ENCODE data around the gene FRG2. TPM values are rescaled to one million over a fixed set of nuclear protein-coding genes. Genes with fewer than 3 reads are reported as not detected.
"Not testable (repeated sequence)": the region's sequence is repeated elsewhere in the genome, so short reads cannot be mapped to it uniquely, and the experiment has no call there.

Gene FRG2
- total RNA-seq: not detected in 2 replicates
- polyA plus RNA-seq: not detected in 2 replicates
- not detected in 2 replicates for polyA plus RNA-seq (2011; cell fraction: cytosol; rRNA removed)
- polyA plus RNA-seq (2011; cell fraction: nucleus; rRNA removed): not detected in 2 replicates
- polyA plus RNA-seq (2012): not detected in 2 replicates
- polyA minus RNA-seq: not detected in 2 replicates
- polyA minus RNA-seq (2011; cell fraction: cytosol; rRNA and poly(A)+ RNA removed): not detected
- polyA minus RNA-seq (2011; cell fraction: nucleus; rRNA and poly(A)+ RNA removed): not detected in 2 replicates
- not detected for Bru-seq, nascent RNA
- not detected for BruChase-seq, experiment 1, labeled RNA remaining after a 6-hour chase
- BruChase-seq, experiment 2, labeled RNA remaining after a 2-hour chase: not detected
- long read RNA-seq: 0 reads

DNA sequence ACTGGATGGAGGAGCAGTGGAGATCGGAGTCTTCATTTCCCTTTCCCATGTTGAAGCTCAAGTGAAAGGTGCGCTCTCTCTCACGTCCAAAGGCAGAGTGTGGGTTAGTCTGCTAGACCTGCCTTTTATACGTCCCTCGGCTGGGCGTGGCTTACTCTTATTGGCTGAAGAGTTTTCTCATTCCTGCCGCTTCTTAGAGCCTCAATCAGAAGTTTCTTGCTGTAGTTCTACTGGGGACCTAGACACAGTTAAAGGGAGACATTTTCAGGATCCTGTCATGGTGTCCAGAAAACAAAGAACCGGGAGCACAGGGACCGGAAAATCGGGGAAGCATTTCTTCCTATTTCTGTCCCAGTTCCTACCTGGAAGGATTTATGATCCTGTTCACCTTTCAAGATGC, at the start of gene FRG2:
FRG2 (minus strand) TSS at position 101 of the 400 bp plus-strand sequence; CDS start at position 49, 52 bp downstream.
- H3K4me1 ChIP-seq (ENCODE audit: control insufficient read depth, extremely low read depth, insufficient read depth, low read length); FAIRE-seq; POLR2A ChIA-PET; H4K20me1 ChIP-seq (replicated peaks; ENCODE audit: control insufficient read depth, extremely low read depth, insufficient read depth, low read length); H3K4me3 ChIP-seq (replicated peaks in 1 of 3; ENCODE audit: insufficient read depth in 1 of 3, low read depth in 1 of 3, low read length in 3 of 3); H3K36me3 ChIP-seq (ENCODE audit: control insufficient read depth in 2 of 2, extremely low read depth in 1 of 2, insufficient read depth in 2 of 2, low read length in 2 of 2); H3K27me3 ChIP-seq (ENCODE audit: control insufficient read depth in 2 of 2, insufficient read depth in 2 of 2, low read length in 2 of 2); H3K79me2 ChIP-seq (ENCODE audit: control insufficient read depth, insufficient read depth, low read length); H3K9me3 ChIP-seq (replicated peaks; ENCODE audit: control insufficient read depth, insufficient read depth, low read length); H3K27ac ChIP-seq (ENCODE audit: insufficient read depth, low read depth, low read length); H3K9ac ChIP-seq (replicated peaks; ENCODE audit: extremely low read depth, insufficient read depth, low read length); CTCF ChIA-PET; dilution Hi-C loops (cut with MboI; ENCODE audit: extremely low pct_ligation_motif_present, low sequenced_read_pairs); H3K9me1 ChIP-seq (replicated peaks; ENCODE audit: control insufficient read depth, extremely low read depth, insufficient read depth, low read length); intact Hi-C loops (cut with micrococcal nuclease); DNase-seq (ENCODE audit: low read depth, low spot score); H2AFZ ChIP-seq (ENCODE audit: low read depth, low read length); H3K4me2 ChIP-seq (ENCODE audit: insufficient read depth, low read length); BruUV-seq (replicated peaks): not testable (repeated sequence)

DNA sequence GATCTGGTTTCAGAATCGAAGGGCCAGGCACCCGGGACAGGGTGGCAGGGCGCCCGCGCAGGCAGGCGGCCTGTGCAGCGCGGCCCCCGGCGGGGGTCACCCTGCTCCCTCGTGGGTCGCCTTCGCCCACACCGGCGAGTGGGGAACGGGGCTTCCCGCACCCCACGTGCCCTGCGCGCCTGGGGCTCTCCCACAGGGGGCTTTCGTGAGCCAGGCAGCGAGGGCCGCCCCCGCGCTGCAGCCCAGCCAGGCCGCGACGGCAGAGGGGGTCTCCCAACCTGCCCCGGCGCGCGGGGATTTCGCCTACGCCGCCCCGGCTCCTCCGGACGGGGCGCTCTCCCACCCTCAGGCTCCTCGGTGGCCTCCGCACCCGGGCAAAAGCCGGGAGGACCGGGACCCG, 41.3 kb upstream of the FRG2 start:
- FAIRE-seq; H2AFZ ChIP-seq (ENCODE audit: low read depth, low read length); H3K9ac ChIP-seq (replicated peaks; ENCODE audit: extremely low read depth, insufficient read depth, low read length); H3K9me3 ChIP-seq (replicated peaks; ENCODE audit: control insufficient read depth, insufficient read depth, low read length); H3K4me2 ChIP-seq (ENCODE audit: insufficient read depth, low read length); H3K36me3 ChIP-seq (ENCODE audit: control insufficient read depth in 2 of 2, extremely low read depth in 1 of 2, insufficient read depth in 2 of 2, low read length in 2 of 2); CTCF ChIA-PET; H3K27me3 ChIP-seq (ENCODE audit: control insufficient read depth in 2 of 2, insufficient read depth in 2 of 2, low read length in 2 of 2); H3K27ac ChIP-seq (ENCODE audit: insufficient read depth, low read depth, low read length); H3K4me1 ChIP-seq (ENCODE audit: control insufficient read depth, extremely low read depth, insufficient read depth, low read length); H4K20me1 ChIP-seq (replicated peaks; ENCODE audit: control insufficient read depth, extremely low read depth, insufficient read depth, low read length); intact Hi-C loops (cut with micrococcal nuclease); BruUV-seq (replicated peaks); H3K79me2 ChIP-seq (ENCODE audit: control insufficient read depth, insufficient read depth, low read length); POLR2A ChIA-PET; dilution Hi-C loops (cut with MboI; ENCODE audit: extremely low pct_ligation_motif_present, low sequenced_read_pairs); H3K4me3 ChIP-seq (replicated peaks in 1 of 3; ENCODE audit: insufficient read depth in 1 of 3, low read depth in 1 of 3, low read length in 3 of 3); H3K9me1 ChIP-seq (replicated peaks; ENCODE audit: control insufficient read depth, extremely low read depth, insufficient read depth, low read length): not testable (repeated sequence)
- peak; percentile 10 for DNase-seq (ENCODE audit: low read depth, low spot score)

DNA sequence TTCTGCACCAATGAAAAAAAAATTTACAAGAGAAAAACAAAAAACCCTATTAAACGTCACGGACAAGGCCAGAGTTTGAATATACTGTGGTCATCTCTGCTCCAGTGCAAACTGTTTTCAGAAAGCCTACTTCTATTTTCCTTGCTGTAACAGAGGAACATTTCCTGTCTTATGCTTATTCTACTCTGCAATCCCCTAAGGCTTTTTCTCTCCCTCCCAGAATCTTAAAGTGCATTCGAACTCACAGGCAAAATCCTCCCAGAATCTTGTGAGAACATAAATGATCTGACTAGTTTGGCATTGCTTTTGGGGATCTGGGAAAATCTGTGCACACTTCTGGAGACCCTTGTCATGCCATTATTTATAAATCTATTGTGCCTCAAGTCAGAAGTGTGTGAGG, 37.7 kb upstream of the FRG2 start:
- H3K9ac ChIP-seq (replicated peaks; ENCODE audit: extremely low read depth, insufficient read depth, low read length); H3K9me3 ChIP-seq (replicated peaks; ENCODE audit: control insufficient read depth, insufficient read depth, low read length); DNase-seq (ENCODE audit: low read depth, low spot score); BruUV-seq (replicated peaks); H2AFZ ChIP-seq (ENCODE audit: low read depth, low read length); H3K79me2 ChIP-seq (ENCODE audit: control insufficient read depth, insufficient read depth, low read length); H3K9me1 ChIP-seq (replicated peaks; ENCODE audit: control insufficient read depth, extremely low read depth, insufficient read depth, low read length); CTCF ChIA-PET; intact Hi-C loops (cut with micrococcal nuclease); H4K20me1 ChIP-seq (replicated peaks; ENCODE audit: control insufficient read depth, extremely low read depth, insufficient read depth, low read length); H3K36me3 ChIP-seq (ENCODE audit: control insufficient read depth in 2 of 2, extremely low read depth in 1 of 2, insufficient read depth in 2 of 2, low read length in 2 of 2); H3K4me1 ChIP-seq (ENCODE audit: control insufficient read depth, extremely low read depth, insufficient read depth, low read length); H3K4me2 ChIP-seq (ENCODE audit: insufficient read depth, low read length); H3K27ac ChIP-seq (ENCODE audit: insufficient read depth, low read depth, low read length); POLR2A ChIA-PET; dilution Hi-C loops (cut with MboI; ENCODE audit: extremely low pct_ligation_motif_present, low sequenced_read_pairs); H3K27me3 ChIP-seq (ENCODE audit: control insufficient read depth in 2 of 2, insufficient read depth in 2 of 2, low read length in 2 of 2); H3K4me3 ChIP-seq (replicated peaks in 1 of 3; ENCODE audit: insufficient read depth in 1 of 3, low read depth in 1 of 3, low read length in 3 of 3): not testable (repeated sequence)
- peak; percentile 59 for FAIRE-seq

DNA sequence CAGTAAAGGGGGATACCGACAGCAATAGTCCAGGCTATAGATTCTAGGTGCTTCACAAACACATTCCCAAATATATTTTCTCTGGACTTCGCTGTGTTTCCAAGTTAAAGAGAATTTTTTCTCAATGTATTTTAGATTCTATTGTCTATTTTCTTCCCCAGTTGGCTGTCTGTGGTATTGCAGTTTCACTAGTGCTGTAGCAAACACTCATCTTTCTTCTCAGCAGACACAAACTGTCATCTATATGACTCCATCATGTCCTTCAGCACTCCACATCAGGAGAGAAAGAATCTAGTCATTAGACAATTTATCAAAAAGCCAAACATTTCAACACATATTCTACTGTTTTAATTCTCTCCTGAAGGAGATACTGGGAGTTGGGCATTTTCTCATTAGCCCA, 37.3 kb upstream of the FRG2 start, which contains the start of gene DBET:
DBET (plus strand) TSS at position 161 of the 400 bp plus-strand sequence.
- H3K27me3 ChIP-seq (ENCODE audit: control insufficient read depth in 2 of 2, insufficient read depth in 2 of 2, low read length in 2 of 2); H3K9me3 ChIP-seq (replicated peaks; ENCODE audit: control insufficient read depth, insufficient read depth, low read length); H3K4me3 ChIP-seq (replicated peaks in 1 of 3; ENCODE audit: insufficient read depth in 1 of 3, low read depth in 1 of 3, low read length in 3 of 3); H4K20me1 ChIP-seq (replicated peaks; ENCODE audit: control insufficient read depth, extremely low read depth, insufficient read depth, low read length); POLR2A ChIA-PET; DNase-seq (ENCODE audit: low read depth, low spot score); H3K4me2 ChIP-seq (ENCODE audit: insufficient read depth, low read length); H2AFZ ChIP-seq (ENCODE audit: low read depth, low read length); BruUV-seq (replicated peaks); H3K27ac ChIP-seq (ENCODE audit: insufficient read depth, low read depth, low read length); H3K79me2 ChIP-seq (ENCODE audit: control insufficient read depth, insufficient read depth, low read length); H3K4me1 ChIP-seq (ENCODE audit: control insufficient read depth, extremely low read depth, insufficient read depth, low read length); H3K36me3 ChIP-seq (ENCODE audit: control insufficient read depth in 2 of 2, extremely low read depth in 1 of 2, insufficient read depth in 2 of 2, low read length in 2 of 2); intact Hi-C loops (cut with micrococcal nuclease); dilution Hi-C loops (cut with MboI; ENCODE audit: extremely low pct_ligation_motif_present, low sequenced_read_pairs); H3K9ac ChIP-seq (replicated peaks; ENCODE audit: extremely low read depth, insufficient read depth, low read length); H3K9me1 ChIP-seq (replicated peaks; ENCODE audit: control insufficient read depth, extremely low read depth, insufficient read depth, low read length); CTCF ChIA-PET: not testable (repeated sequence)
- peak; percentile 59 for FAIRE-seq
